GM15510 (cell line): ENCODE measurements around the gene MAML1.

Source experiments
- POLR2A ChIP-seq: IDR thresholded peaks from 3 replicates; pipeline ENCODE4 v1.6.1; 2011; ENCODE audit warnings: borderline replicate concordance; ENCODE audit not compliant: insufficient read length; ENCODE audit errors: extremely low read depth

The MAML1 gene

GRCh38 chr5:179762079-179762780, 29.6 kb downstream of the MAML1 start:
- TF ChIP-seq POLR2A: no peak

- TF ChIP-seq POLR2A: no peak
Observed at GRCh38 chr5:179762781-179763176, 30.2 kb downstream of the MAML1 start.

GRCh38 chr5:179763215-179763945, 30.8 kb downstream of the MAML1 start:
- no peak for TF ChIP-seq POLR2A

- no peak for TF ChIP-seq POLR2A
Observed at GRCh38 chr5:179764056-179764455, 31.4 kb downstream of the MAML1 start.

- no peak for TF ChIP-seq POLR2A
Observed at GRCh38 chr5:179765400-179765799, 32.8 kb downstream of the MAML1 start.

GRCh38 chr5:179766021-179766725, 33.6 kb downstream of the MAML1 start:
- no peak for TF ChIP-seq POLR2A

- no peak for TF ChIP-seq POLR2A
Observed at GRCh38 chr5:179766726-179767455, 34.3 kb downstream of the MAML1 start.

- TF ChIP-seq POLR2A: no peak
Observed at GRCh38 chr5:179767496-179768100, 35.0 kb downstream of the MAML1 start.

- no peak for TF ChIP-seq POLR2A
Observed at GRCh38 chr5:179768326-179769085, 35.9 kb downstream of the MAML1 start.

- TF ChIP-seq POLR2A: no peak
Observed at GRCh38 chr5:179769271-179769670, 36.6 kb downstream of the MAML1 start.

- no peak for TF ChIP-seq POLR2A
Observed at GRCh38 chr5:179769796-179770195, 37.2 kb downstream of the MAML1 start.

- no peak for TF ChIP-seq POLR2A
Observed at GRCh38 chr5:179771311-179771895, 38.8 kb downstream of the MAML1 start.

- no peak for TF ChIP-seq POLR2A
Observed at GRCh38 chr5:179772351-179772750, 39.7 kb downstream of the MAML1 start.
